AG09319 (cell line): ENCODE results near the gene STBD1.

Experiments
- DNase-seq: peaks from one replicate; pipeline ENCODE4 v3.0.0-alpha.2; 2010; ENCODE audit warnings: low read depth; ENCODE audit errors: extremely low read depth
- CTCF ChIP-seq: IDR thresholded peaks from 2 replicates; pipeline ENCODE4 v1.5.1; 2011; ENCODE audit warnings: low read depth, mild to moderate bottlenecking, inconsistent platforms, low read length, moderate library complexity

Gene STBD1

GRCh38 chr4:76305971-76306881, at the start of gene STBD1:
STBD1 (plus strand) TSS chr4:76306733; CDS start chr4:76306770, 37 bp downstream.
- no peak for TF ChIP-seq CTCF
- peak; percentile 31 for DNase-seq

GRCh38 chr4:76256968-76257367, 49.6 kb upstream of the STBD1 start:
- no peak for TF ChIP-seq CTCF
- no peak for DNase-seq

- no peak; the same call in 1 of the 2 replicates for TF ChIP-seq CTCF
- no peak for DNase-seq
Observed at GRCh38 chr4:76257824-76258223, 48.7 kb upstream of the STBD1 start.

GRCh38 chr4:76260571-76260970, 46.0 kb upstream of the STBD1 start:
- TF ChIP-seq CTCF: no peak
- DNase-seq: no peak

GRCh38 chr4:76265631-76266218, 40.8 kb upstream of the STBD1 start:
- TF ChIP-seq CTCF: no peak
- DNase-seq: no peak

- no peak for DNase-seq
- TF ChIP-seq CTCF: no peak
Observed at GRCh38 chr4:76266627-76267026, 39.9 kb upstream of the STBD1 start.

GRCh38 chr4:76267811-76268210, 38.7 kb upstream of the STBD1 start:
- no peak for DNase-seq
- no peak for TF ChIP-seq CTCF
